Left kidney (tissue), 2 donors: ENCODE results near the gene LAMB1. TPM values are rescaled to one million over a fixed set of nuclear protein-coding genes. Genes with fewer than 3 reads are reported as not detected.
"Not testable (repeated sequence)": the region's sequence is repeated elsewhere in the genome, so short reads cannot be mapped to it uniquely, and the experiment has no call there.

Source experiments
- DNase-seq: peaks from one replicate; pipeline ENCODE4 v3.0.0-alpha.2; 2013
- polyA plus RNA-seq: library from polyadenylated mRNA; unstranded; fragments of 120-200 nt; gene quantifications from one replicate; pipeline ENCODE4 v1.2.1, GENCODE V29; 2013; ENCODE audit not compliant: insufficient read length

Gene LAMB1
- polyA plus RNA-seq, 1 donor: 826 TPM

GRCh38 chr7:107972941-107973376 lies 30.0 kb downstream of the LAMB1 start:
- DNase-seq: no peak

GRCh38 chr7:107972075-107972482 lies 30.9 kb downstream of the LAMB1 start:
- no peak for DNase-seq

- no peak for DNase-seq
Observed at GRCh38 chr7:107971613-107972012, 31.3 kb downstream of the LAMB1 start.

GRCh38 chr7:107971100-107971499 lies 31.9 kb downstream of the LAMB1 start:
- DNase-seq: no peak

GRCh38 chr7:107969856-107970255 lies 33.1 kb downstream of the LAMB1 start:
- DNase-seq: no peak

- DNase-seq: no peak
Observed at GRCh38 chr7:107968449-107968848, 34.5 kb downstream of the LAMB1 start.

GRCh38 chr7:107967420-107967819 lies 35.5 kb downstream of the LAMB1 start:
- no peak for DNase-seq

- no peak for DNase-seq
Observed at GRCh38 chr7:107966711-107967110, 36.2 kb downstream of the LAMB1 start.

- DNase-seq: no peak
Observed at GRCh38 chr7:107964510-107964909, 38.5 kb downstream of the LAMB1 start.

- DNase-seq: no peak
Observed at GRCh38 chr7:107962817-107963216, 40.1 kb downstream of the LAMB1 start.

- DNase-seq: no peak
Observed at GRCh38 chr7:107961405-107961804, 41.6 kb downstream of the LAMB1 start.

GRCh38 chr7:107960272-107960671 lies 42.7 kb downstream of the LAMB1 start:
- DNase-seq: no peak

- no peak for DNase-seq
Observed at GRCh38 chr7:107959527-107959898, 43.4 kb downstream of the LAMB1 start.

- no peak for DNase-seq
Observed at GRCh38 chr7:107958764-107959526, 44.0 kb downstream of the LAMB1 start.

- DNase-seq: no peak
Observed at GRCh38 chr7:107957436-107957835, 45.5 kb downstream of the LAMB1 start.

- not testable (repeated sequence) for DNase-seq
Observed at GRCh38 chr7:107956950-107957349, 46.0 kb downstream of the LAMB1 start.

- no peak for DNase-seq
Observed at GRCh38 chr7:107955394-107955793, 47.6 kb downstream of the LAMB1 start.

GRCh38 chr7:107953924-107954303 lies 49.0 kb downstream of the LAMB1 start:
- no peak for DNase-seq

GRCh38 chr7:107953265-107953923 lies 49.6 kb downstream of the LAMB1 start:
- no peak for DNase-seq

- no peak for DNase-seq
Observed at GRCh38 chr7:107951896-107952295, 51.1 kb downstream of the LAMB1 start.

- no peak for DNase-seq
Observed at GRCh38 chr7:107951172-107951787, 51.7 kb downstream of the LAMB1 start.

GRCh38 chr7:107949443-107949935 lies 53.5 kb downstream of the LAMB1 start:
- DNase-seq: no peak
